Limb (tissue), 2 donors: ENCODE measurements around the gene PYGO1.
"Not testable (repeated sequence)": the region's sequence is repeated elsewhere in the genome, so short reads cannot be mapped to it uniquely, and the experiment has no call there.

Experiments
- DNase-seq, 2 donors: peaks; one replicate each; pipeline ENCODE4 v3.0.0-alpha.2; 2016; ENCODE audit errors: extremely low spot score in 2 of 2

The PYGO1 gene

GRCh38 chr15:55507567-55507966, 80.6 kb downstream of the PYGO1 start:
- no peak for DNase-seq

- not testable (repeated sequence) for DNase-seq
These were observed 82.7 kb downstream of the PYGO1 start for GRCh38 chr15:55505407-55505806.

- DNase-seq = no peak
These were observed 89.0 kb downstream of the PYGO1 start for GRCh38 chr15:55499151-55499550.

- DNase-seq = peak; percentile 79 to 89
These were observed 89.8 kb downstream of the PYGO1 start for GRCh38 chr15:55498109-55498938.

- DNase-seq = no peak
These were observed 91.4 kb downstream of the PYGO1 start for GRCh38 chr15:55496716-55497115.

- no peak for DNase-seq
These were observed 93.2 kb downstream of the PYGO1 start for GRCh38 chr15:55494931-55495330.

GRCh38 chr15:55488952-55489600, 99.1 kb downstream of the PYGO1 start:
- DNase-seq = not testable (repeated sequence)
